Stimulated activated CD4-positive, alpha-beta T cell treated with anti-CD3 and anti-CD28 coated beads, Interleukin-4, amount 100 ng/mL, for 24 hours (primary cell): ENCODE measurements around the gene C2orf76.
A peak's percentile ranks its signal among the peaks of the same experiment; 100 is the strongest.
"Not testable (repeated sequence)": the region's sequence is repeated elsewhere in the genome, so short reads cannot be mapped to it uniquely, and the experiment has no call there.

ENCODE experiments used
- DNase-seq: peaks from one replicate; pipeline ENCODE4 v3.0.0-alpha.2; 2020

The C2orf76 gene

GRCh38 chr2:119377294-119377992, 10.8 kb upstream of the C2orf76 start:
- no peak for DNase-seq

DNA sequence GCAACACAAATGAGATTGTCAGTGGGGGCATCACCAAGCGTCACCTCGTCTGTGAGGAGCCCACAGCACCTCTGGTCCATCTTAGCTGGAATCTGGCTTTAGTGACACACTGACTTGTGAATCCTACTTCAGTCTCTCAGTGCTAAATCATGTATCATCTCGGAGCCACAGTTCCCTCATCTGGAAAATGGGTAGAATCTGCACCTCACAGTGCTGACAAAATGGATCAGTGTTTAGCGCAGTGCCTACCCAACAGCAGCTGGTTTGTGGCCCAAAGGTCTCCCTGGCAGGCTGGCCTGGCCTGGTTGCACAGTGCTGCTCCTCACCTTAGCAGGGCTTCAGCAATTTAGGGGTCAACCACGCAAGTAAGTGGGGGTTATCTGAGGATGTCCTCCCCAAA, 10.2 kb upstream of the C2orf76 start:
- no peak for DNase-seq

GRCh38 chr2:119376406-119376805, 9.8 kb upstream of the C2orf76 start:
- DNase-seq: not testable (repeated sequence)

GRCh38 chr2:119373907-119374745, 7.5 kb upstream of the C2orf76 start:
- DNase-seq: not testable (repeated sequence)

DNA sequence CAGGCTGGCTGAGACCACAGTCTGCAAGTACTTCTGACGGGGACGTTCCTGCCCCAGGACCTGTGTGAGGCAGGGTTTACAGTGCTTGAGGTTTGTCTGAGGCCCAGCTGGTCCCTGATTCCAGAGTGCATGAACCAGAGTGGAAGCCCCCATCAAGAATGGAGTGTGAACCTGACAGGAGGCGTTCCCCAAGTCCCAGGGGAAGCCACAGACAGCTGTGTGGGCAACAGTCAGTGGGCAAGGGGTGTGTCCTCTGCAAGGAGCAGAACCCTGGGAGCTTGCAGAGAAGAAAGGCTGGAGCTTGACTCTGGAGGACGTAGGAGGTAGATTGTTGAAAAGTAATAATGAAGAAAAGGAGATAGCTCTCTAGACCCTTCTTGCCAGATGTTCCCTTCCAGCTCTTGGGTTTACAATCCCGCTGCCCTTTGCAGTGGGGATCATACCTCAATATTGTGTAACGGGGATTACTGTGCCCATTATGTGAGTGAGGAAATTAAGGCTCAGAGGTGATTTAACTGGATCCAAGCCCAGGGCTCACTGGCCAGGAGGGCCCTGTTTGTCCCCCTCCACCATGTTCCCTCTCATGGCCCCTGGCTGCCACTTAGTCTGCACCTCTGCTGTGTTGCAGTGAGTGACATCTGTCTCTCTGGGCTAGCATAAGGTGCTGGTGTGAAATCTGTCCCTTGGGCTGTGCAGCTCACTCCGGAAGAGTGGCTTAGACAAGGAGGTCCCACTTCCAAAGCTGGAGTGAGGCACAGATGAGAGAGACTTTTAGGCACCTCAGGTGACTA, 6.3 kb upstream of the C2orf76 start:
- no peak for DNase-seq

DNA sequence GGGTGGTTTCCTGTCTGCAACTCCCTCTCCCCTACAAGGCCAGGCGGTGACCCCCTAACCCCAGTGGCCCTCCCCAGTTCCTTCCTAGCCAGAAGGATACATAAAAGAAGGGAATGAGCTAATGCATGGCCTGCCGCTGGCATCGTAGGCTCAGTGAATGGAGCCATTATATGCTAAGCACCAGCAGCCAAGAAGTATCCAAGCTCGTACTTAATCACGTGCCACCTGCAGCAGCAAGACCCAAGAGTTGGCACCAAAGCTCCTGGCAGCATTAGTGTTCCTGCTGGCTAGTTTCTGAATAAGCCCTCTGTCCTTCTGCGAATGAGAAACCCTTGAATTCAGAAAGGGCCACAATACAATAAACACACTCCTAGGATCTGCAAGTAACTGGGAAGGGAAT, 4.5 kb upstream of the C2orf76 start:
- DNase-seq: no peak

DNA sequence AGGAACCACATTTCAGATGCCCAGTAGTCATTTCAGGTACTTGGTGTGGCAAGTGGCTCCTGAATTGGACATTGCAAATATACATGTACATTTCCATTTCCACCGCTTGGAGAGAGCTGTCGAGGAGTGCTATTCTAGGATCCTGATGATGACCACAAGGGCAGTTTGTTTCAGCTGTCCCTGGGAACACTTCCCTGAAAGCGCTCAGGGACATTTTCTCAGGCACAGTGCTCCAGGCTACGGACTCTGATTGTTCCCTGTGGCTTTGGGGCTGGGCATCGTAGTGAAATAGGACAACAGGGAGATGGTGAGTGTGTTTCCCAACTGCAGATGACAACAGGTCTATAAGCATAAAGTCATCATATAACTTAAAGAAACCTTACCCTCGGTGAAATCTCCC, 3.2 kb upstream of the C2orf76 start:
- no peak for DNase-seq

GRCh38 chr2:119367472-119368099, 952 bp upstream of the C2orf76 start:
- peak; percentile 49 for DNase-seq

DNA sequence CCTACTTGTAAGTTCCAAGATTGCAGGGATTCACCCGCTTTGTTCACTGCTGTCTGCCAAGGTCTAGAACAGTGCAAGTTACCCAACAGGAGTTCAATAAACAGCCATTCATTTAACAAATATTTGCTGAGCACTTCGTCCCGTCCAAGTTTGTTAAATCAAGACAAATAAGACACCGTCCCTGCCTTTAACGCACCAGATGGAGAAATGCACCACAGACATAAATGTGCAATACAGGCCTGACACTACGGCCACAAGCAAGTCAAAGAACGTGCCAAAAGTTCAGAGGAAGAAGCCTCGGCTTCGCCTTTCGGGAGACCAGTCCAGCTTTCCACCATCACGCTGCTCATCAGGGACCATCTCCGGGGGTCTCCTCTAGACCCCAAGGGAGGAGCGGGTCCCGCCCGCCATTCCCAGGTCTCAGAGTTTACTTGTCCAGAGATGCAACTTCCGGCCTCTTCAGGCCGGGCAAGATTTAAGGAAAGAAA, 429 bp downstream of the C2orf76 start:
- DNase-seq: peak; percentile 15

DNA sequence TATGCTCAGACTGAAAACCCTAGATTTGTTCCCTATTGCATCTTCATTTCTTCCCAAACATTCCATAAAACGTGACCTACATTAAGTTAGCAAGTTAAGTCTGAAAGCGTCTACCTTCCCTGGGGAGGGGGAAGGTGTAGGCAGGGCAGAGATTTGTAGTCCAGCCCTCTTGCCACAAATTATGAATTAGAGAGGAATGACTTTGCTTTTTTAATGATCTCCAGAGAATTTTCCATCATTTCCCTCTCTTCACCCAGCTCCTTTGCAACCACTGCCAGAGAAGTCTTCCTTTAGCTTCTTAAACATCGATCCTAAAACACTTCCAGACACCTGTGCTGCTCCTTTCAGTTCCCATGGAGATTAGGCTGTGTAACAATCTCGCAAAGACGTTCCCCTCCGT, 1.2 kb downstream of the C2orf76 start:
- DNase-seq: no peak

DNA sequence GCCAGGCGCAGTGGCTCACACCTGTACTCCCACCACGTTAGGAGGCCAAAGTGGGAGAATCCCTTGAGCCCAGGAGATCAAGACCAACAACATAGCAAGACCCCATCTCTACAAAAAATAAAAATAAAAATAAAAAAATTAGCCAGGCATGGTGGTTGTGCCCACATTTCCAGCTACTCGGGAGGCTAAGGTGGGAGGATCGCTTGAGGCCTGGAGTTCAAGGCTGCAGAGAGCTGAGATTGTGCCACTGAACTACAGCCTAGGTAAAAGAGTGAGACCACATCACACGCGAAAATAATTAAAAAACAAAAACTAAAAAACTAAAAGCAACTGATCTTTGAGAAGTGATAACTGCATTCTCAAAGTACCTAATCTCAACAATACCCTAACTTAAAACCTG, 1.8 kb downstream of the C2orf76 start:
- no peak for DNase-seq

DNA sequence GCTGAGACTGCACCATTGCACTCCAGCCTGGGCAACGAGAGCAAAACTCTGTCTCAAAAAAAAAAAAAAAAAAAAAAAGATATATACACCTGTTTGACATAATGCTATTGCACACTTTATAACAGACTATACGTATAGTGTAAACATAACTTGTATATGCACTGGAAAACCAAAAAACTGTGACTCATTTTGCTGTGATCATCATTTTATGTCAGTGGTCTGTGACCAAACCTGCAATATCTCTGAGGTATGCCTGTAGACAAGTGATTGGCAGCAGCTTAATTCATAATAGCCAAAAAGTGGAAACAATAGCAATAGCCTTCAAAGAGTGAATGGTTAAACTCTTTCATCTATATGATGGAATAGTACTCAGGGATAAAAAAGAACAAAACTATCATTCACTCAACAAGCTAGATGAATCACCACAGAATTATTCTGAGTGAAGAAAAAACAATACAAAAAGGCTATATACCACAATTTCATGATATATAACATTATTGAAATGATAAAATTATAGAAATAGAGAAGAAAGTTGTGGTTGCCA, 6.1 kb downstream of the C2orf76 start:
- DNase-seq: no peak

- no peak for DNase-seq
Observed at GRCh38 chr2:119359774-119360173, 6.9 kb downstream of the C2orf76 start.

DNA sequence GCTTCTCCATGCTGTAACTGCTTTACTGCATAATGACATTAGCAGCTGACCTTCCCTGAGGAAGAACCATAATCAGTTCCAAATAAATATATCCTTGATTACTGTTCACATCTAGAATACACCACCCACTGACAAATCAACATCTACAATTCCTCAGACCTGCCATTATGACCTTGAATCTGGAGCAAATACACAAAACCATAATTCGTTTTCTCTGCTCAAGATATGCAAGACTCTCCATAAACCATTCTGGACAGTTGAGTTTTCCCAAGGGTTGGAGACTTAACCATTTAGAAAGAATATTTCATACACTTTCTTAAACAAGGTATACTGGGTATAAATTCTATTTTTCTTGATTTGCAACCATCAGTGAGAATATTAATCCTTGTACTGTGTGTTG, 11.8 kb downstream of the C2orf76 start:
- DNase-seq: no peak

GRCh38 chr2:119352357-119352756, 14.3 kb downstream of the C2orf76 start:
- DNase-seq: no peak

DNA sequence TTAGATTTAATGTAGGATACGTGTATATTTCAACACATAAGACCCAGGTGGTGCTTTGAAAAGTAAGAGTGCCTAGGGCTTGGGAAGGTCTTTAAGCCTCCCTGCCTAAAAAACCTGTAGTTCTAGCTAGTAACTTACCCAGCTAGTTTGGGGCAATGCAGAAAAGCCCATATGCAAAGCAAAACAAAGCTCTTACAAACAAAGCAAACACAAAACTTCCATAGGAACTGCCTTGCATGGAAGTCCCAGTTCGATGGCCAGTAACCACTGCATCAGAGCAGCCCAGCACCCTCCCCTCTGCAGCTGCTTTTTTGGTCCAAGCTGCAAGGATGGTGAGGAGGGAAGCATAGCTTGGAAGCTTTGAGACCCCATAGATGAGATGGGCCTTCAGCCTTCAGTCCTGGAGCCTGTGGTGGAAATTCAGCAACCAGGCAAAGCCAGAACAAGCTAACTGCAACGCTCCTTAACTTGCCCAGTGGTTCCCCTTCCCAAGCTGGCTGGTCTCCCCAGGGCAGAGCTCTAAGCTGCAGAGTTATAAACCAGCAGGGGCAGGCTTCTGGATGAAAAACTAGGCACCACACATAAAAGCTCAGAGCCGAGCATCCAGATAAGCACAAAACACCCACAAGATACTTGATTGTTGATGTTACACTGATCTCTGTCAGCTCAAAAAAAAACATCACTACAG, 16.2 kb downstream of the C2orf76 start:
- DNase-seq: no peak

DNA sequence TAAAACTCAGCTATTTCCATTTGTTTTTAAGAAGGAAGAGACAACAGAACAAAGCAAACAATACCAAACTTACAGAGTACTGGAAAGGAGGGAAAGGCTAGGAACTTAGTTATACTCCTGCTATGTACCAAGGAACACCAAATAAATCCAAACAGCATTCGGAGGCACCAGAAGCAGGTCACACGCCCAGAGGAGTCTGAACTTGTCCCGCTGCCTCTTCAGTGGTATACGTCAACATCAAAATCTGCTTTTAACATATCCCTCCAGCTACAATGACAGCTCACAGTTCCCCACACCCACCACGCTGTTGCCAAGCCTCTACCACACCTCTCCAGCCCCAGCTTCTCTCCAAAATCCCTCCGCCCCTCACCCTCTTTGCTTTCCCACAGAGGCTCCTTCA, 17.3 kb downstream of the C2orf76 start:
- DNase-seq: no peak

GRCh38 chr2:119341684-119342083, 24.9 kb downstream of the C2orf76 start:
- no peak for DNase-seq

- DNase-seq: no peak
Observed at GRCh38 chr2:119339562-119339923, 27.1 kb downstream of the C2orf76 start.

- DNase-seq: peak; percentile 19
Observed at GRCh38 chr2:119338826-119339561, 27.6 kb downstream of the C2orf76 start.

GRCh38 chr2:119338272-119338671, 28.4 kb downstream of the C2orf76 start:
- DNase-seq: no peak
